IPS-20b (cell line): ENCODE data around the gene XPO6.

Experiments
- H3K27ac ChIP-seq: one replicate; pipeline ENCODE4 v1.5.1; 2013; ENCODE audit warnings: low read length
- H3K27me3 ChIP-seq: 2 replicates; pipeline ENCODE4 v1.6.1; 2013; ENCODE audit warnings: mild to moderate bottlenecking, low read length, inconsistent platforms; ENCODE audit not compliant: insufficient read depth
- H3K36me3 ChIP-seq: 2 replicates; pipeline ENCODE4 v1.6.1; 2013; ENCODE audit warnings: low read depth, mild to moderate bottlenecking, inconsistent platforms, low read length, moderate library complexity; ENCODE audit not compliant: insufficient read depth
- H3K4me1 ChIP-seq: 2 replicates; pipeline ENCODE4 v1.6.1; 2013; ENCODE audit warnings: mild to moderate bottlenecking, control low read depth, inconsistent platforms, low read length, moderate library complexity; ENCODE audit not compliant: insufficient read depth
- H3K4me3 ChIP-seq: 2 replicates; pipeline ENCODE4 v1.5.1; 2013; ENCODE audit warnings: mild to moderate bottlenecking, low read length, inconsistent platforms
- H3K9ac ChIP-seq: 2 replicates; pipeline ENCODE4 v1.6.1; 2013; ENCODE audit warnings: low read depth, mild to moderate bottlenecking, inconsistent platforms, low read length, moderate library complexity
- H3K9me3 ChIP-seq: 2 replicates; pipeline ENCODE4 v1.6.1; 2013; ENCODE audit warnings: mild to moderate bottlenecking, low read depth, low read length, inconsistent platforms; ENCODE audit not compliant: insufficient read depth

XPO6 gene

DNA sequence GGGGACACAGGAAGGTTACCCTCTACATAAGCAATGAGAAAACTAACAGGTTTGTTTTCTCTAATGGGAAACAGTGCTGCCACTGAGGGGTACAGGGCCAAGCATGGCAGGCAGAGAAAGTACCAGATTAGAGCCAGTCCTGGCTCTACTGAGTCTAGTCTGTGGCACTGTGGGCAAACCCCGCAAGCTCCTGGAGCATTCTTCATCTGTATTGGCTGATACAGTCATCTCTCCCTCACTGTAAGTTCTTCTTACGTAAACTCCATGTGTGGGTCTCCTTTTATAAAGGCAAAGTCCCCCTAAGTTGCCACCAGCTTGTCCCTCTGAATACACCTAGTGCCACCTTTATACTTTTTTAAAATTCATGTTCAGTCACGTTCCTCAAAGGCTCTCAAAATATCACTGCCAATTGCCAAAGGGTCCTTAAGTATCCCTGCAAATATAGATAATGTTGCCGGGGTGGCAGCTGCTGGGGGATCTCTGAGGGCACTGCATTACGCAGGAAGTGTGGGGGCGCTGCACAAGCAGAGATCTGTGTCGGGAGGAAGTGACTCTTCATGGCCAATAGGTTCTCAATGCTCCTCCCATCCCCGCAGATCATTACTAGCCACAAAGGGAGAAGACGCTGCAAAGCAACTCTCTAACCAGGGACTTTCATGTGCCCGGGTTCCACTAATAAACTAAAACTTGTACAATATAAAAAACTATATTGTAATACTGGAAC, 18.8 kb downstream of the XPO6 start:
- Histone ChIP-seq H3K4me1 (peaks cover 12% of the 10 kb centered on the region; the same call in 1 of the 2 replicates), H3K4me3 (no peak overlapping the region), H3K27ac (no peak overlapping the region), H3K36me3 (peaks cover 3% of the 10 kb centered on the region; the same call in 1 of the 2 replicates), H3K9me3 (no peaks in the 10 kb centered on the region), H3K27me3 (no peaks in the 10 kb centered on the region), H3K9ac (no peak overlapping the region)

DNA sequence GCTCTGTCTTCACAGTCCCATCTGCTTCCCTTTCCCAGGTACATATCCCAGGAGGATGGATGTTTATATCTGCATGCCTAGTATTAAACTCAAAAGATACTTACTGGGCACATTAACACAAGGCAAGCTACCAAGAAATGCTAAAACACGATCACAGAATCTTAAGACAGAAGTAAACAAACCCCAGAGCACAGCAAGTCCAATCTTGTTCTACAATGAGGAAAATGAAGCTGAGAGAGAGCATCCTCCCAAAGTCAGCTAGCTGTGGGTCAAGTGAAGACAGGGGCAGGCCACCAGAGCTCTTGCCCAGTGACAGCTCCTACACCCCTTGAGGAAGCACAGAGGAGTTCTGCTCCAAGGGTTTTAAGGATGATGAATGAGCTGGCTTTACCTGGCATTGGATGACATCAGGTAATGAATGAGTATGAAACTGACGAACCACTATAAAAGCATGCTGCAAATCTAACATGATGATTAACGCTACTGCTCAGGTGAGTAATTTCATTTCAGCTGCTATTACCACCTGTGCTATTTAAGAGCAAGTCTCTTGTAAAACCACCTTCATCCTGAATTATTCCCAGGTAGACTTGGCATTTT, 20.3 kb downstream of the XPO6 start:
- Histone ChIP-seq H3K27ac (no peak overlapping the region), H3K4me1 (peaks cover 12% of the 10 kb centered on the region; the same call in 1 of the 2 replicates), H3K27me3 (no peaks in the 10 kb centered on the region), H3K9ac (no peak overlapping the region), H3K36me3 (peaks cover 8% of the 10 kb centered on the region), H3K9me3 (no peaks in the 10 kb centered on the region), H3K4me3 (no peak overlapping the region)

DNA sequence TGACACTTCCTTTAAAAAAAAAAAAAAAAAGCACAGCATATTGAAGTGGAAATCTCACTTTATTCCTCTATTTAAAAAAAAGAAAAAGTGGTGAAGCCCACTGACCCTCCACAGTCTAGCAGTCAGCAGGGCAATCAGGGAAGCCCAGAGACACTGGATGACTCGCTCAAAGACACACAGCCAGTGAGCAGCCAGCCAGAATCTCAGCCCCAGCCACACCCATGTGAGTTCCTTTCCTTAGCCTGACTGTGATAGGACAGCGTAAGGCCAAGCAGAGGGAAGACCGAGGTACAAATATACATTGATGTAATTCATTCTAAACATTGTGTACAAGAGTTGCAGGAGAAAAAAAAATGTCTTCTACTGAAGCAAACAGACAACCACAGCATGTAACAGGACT, 22.5 kb downstream of the XPO6 start:
- H3K9me3 ChIP-seq, result no peaks in the 10 kb centered on the region
- peaks cover 10% of the 10 kb centered on the region; the same call in 1 of the 2 replicates for H3K4me1 ChIP-seq
- no peaks in the 10 kb centered on the region for H3K27me3 ChIP-seq
- H3K27ac ChIP-seq, result no peak overlapping the region
- peaks cover 8% of the 10 kb centered on the region for H3K36me3 ChIP-seq
- H3K9ac ChIP-seq, result no peak overlapping the region
- no peak overlapping the region for H3K4me3 ChIP-seq

GRCh38 chr16:28188085-28188916, 23.5 kb downstream of the XPO6 start:
- H3K36me3 ChIP-seq, result peaks cover 8% of the 10 kb centered on the region
- no peaks in the 10 kb centered on the region for H3K9me3 ChIP-seq
- 0 out of 2 replicates have a peak, but pooled peaks cover 4% of the 10 kb centered on the region for H3K4me1 ChIP-seq
- H3K9ac ChIP-seq, result no peak overlapping the region
- no peaks in the 10 kb centered on the region for H3K27me3 ChIP-seq
- H3K4me3 ChIP-seq, result no peak overlapping the region
- H3K27ac ChIP-seq, result no peak overlapping the region

- Histone ChIP-seq H3K27me3 (no peaks in the 10 kb centered on the region), H3K9me3 (no peaks in the 10 kb centered on the region), H3K27ac (no peak overlapping the region), H3K4me3 (no peak overlapping the region), H3K4me1 (0 out of 2 replicates have a peak, but pooled peaks cover 4% of the 10 kb centered on the region), H3K9ac (no peak overlapping the region), H3K36me3 (peaks cover 8% of the 10 kb centered on the region)
These were observed 24.2 kb downstream of the XPO6 start for GRCh38 chr16:28187595-28188004.

DNA sequence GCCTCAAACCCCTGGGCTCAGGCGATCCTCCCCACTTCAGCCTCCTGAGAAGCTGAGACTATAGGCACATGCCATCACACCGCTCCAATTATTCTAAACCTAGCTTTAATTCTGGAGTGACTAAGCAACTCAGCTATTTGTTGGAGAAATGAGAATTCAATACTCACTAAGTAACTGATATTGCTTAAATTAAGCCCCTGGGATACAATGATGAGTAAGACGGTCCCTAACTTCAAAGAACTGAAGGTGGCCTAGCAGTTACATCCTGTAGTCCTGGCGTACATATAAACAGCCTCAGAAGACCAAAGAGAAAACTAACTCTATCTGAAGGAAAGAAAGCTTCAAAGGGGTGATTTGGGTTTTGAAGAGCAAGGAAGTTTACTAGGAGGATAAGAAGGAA, 25.0 kb downstream of the XPO6 start:
- peaks cover 8% of the 10 kb centered on the region for H3K36me3 ChIP-seq
- H3K27me3 ChIP-seq, result no peaks in the 10 kb centered on the region
- peaks cover 8% of the 10 kb centered on the region; the same call in 1 of the 2 replicates for H3K4me1 ChIP-seq
- H3K9me3 ChIP-seq, result no peaks in the 10 kb centered on the region
- peak overlapping the region; percentile 11 for H3K27ac ChIP-seq
- H3K4me3 ChIP-seq, result no peak overlapping the region
- no peak overlapping the region for H3K9ac ChIP-seq

GRCh38 chr16:28185696-28186095, 26.1 kb downstream of the XPO6 start:
- H3K4me3 ChIP-seq, result no peak overlapping the region
- peaks cover 11% of the 10 kb centered on the region for H3K36me3 ChIP-seq
- H3K9me3 ChIP-seq, result no peaks in the 10 kb centered on the region
- H3K27me3 ChIP-seq, result no peaks in the 10 kb centered on the region
- H3K9ac ChIP-seq, result no peak overlapping the region
- peaks cover 8% of the 10 kb centered on the region; the same call in 1 of the 2 replicates for H3K4me1 ChIP-seq
- H3K27ac ChIP-seq, result no peak overlapping the region

DNA sequence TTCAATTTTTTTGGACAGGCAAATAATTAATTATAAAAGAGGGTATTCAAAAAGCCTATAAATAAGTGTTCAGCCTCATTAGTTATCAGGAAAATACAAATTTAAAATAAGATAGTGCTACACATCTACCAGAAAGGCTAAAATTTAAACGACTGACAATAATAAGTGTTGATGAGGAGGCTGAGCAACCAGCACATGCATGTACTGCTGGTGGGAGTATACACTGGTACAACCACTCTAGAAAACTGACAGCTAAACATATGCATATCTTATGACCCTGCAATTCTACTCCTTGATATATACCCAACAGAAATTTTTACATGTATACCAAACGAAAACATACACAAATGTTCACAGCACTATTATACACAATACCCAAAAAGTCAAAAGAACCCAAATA, 27.1 kb downstream of the XPO6 start:
- no peak overlapping the region for H3K4me3 ChIP-seq
- H3K27ac ChIP-seq, result no peak overlapping the region
- peaks cover 12% of the 10 kb centered on the region for H3K36me3 ChIP-seq
- H3K4me1 ChIP-seq, result peaks cover 7% of the 10 kb centered on the region; the same call in 1 of the 2 replicates
- no peaks in the 10 kb centered on the region for H3K27me3 ChIP-seq
- no peaks in the 10 kb centered on the region for H3K9me3 ChIP-seq
- no peak overlapping the region for H3K9ac ChIP-seq

DNA sequence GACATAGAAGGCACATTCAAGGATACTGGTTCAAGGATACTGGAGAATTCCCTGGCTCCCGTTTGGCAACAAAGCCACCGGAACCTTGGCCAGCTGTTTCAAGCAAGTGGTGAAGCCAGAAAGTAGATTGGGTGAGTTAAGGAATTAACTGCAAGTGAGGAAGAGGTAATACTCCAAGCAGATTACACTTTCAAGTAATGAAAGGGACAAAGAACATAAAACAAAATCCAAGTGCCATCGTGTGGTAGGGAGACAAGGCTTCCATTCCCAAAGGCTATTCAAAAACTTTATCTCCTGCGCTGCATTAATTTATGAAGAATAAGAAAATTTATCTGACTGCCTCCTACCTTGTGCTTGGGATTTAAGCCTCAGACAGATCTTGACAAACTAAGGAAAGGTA, 27.8 kb downstream of the XPO6 start:
- peaks cover 4% of the 10 kb centered on the region; the same call in 1 of the 2 replicates for H3K4me1 ChIP-seq
- H3K27ac ChIP-seq, result no peak overlapping the region
- peaks cover 17% of the 10 kb centered on the region for H3K36me3 ChIP-seq

DNA sequence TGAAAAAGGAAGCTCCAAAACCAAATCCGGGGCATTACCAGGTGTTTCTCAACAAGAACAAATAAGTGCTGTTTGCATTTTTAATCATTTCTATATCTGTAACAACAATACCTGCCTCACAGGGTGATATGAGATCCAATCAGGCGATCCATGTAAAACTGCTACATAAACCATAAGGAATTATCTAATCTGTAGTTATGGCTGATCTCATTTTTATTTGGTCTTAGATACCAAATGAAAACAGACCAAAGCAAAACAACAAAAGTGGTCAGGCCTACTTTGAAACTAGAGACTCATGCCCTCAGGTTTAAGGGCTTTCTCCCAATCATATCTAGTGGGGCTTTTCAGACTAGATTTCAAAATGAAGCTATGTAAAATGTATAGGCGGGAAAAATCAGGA, 28.3 kb downstream of the XPO6 start:
- Histone ChIP-seq H3K9me3 (no peaks in the 10 kb centered on the region), H3K27me3 (no peaks in the 10 kb centered on the region), H3K36me3 (peaks cover 17% of the 10 kb centered on the region), H3K27ac (no peak overlapping the region), H3K9ac (no peak overlapping the region), H3K4me3 (no peak overlapping the region), H3K4me1 (peaks cover 4% of the 10 kb centered on the region; the same call in 1 of the 2 replicates)

More for the DNA sequence above, 27.8 kb downstream of the XPO6 start:
- H3K4me3 ChIP-seq, result no peak overlapping the region
- H3K9me3 ChIP-seq, result no peaks in the 10 kb centered on the region
- H3K27me3 ChIP-seq, result no peaks in the 10 kb centered on the region
- H3K9ac ChIP-seq, result no peak overlapping the region

DNA sequence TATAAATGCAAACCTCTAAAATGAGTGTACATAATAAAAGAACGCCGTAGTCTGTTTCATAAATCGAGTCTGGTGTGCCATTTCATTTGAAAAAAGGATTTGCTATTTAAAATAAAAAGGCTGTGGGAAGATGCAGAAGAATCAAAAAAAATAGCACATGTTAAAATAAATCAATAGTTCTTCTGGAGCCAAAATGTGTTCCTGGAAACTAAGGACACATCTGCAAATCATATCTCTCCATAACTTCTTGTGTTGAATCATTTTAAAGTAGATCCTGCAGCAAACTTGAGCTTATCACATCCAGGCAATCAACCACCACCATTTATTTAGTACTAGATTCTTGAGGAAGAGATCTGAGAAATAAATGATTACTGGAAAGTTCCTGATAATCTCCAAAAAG, 29.0 kb downstream of the XPO6 start:
- no peak overlapping the region for H3K9ac ChIP-seq
- H3K9me3 ChIP-seq, result no peaks in the 10 kb centered on the region
- H3K27ac ChIP-seq, result no peak overlapping the region
- H3K4me1 ChIP-seq, result peaks cover 4% of the 10 kb centered on the region; the same call in 1 of the 2 replicates
- no peaks in the 10 kb centered on the region for H3K27me3 ChIP-seq
- peaks cover 18% of the 10 kb centered on the region for H3K36me3 ChIP-seq
- H3K4me3 ChIP-seq, result no peak overlapping the region
